Upper lobe of left lung (tissue), 6 donors: Measurements from ENCODE around the gene RANGRF. TPM values are rescaled to one million over a fixed set of nuclear protein-coding genes. Genes with fewer than 3 reads are reported as not detected.
"Not testable (repeated sequence)": the region's sequence is repeated elsewhere in the genome, so short reads cannot be mapped to it uniquely, and the experiment has no call there.

Source experiments
- ATAC-seq, 2 donors: fragments of 200-7000 bp; cut with Tn5 transposase; one replicate each; pipeline ENCODE4 v1.9.1; 2022; ENCODE audit warnings: mild to moderate bottlenecking in 2 of 2, moderate library complexity in 2 of 2; ENCODE audit not compliant: low FRiP score in 2 of 2
- DNase-seq, 2 donors: peaks; one replicate each; pipeline ENCODE4 v3.0.0-alpha.2; 2019 to 2020
- H3K27ac ChIP-seq, 4 donors: fragments of 200-600 bp; sonication (generic); one replicate each; pipeline ENCODE4 v1.5.1; 2016 to 2019
- H3K27me3 ChIP-seq, 4 donors: fragments of 200-600 bp; sonication (generic); one replicate each; pipeline ENCODE4 v1.5.1; 2017 to 2019
- H3K36me3 ChIP-seq, 4 donors: fragments of 200-600 bp; sonication (generic); one replicate each; pipeline ENCODE4 v1.5.1; 2016 to 2019
- H3K4me1 ChIP-seq, 4 donors: fragments of 200-600 bp; sonication (generic); one replicate each; pipeline ENCODE4 v1.5.1; 2018 to 2019
- H3K4me3 ChIP-seq, 4 donors: fragments of 200-600 bp; sonication (generic); one replicate each; pipeline ENCODE4 v1.5.1; 2017 to 2019; ENCODE audit warnings: mild to moderate bottlenecking in 2 of 4, moderate library complexity in 1 of 4
- H3K9me3 ChIP-seq, 4 donors: fragments of 200-600 bp; sonication (generic); one replicate each; pipeline ENCODE4 v1.5.1; 2018 to 2019
- CTCF ChIP-seq, 6 experiments: fragments of 450-650 bp in 4 of 6; fragments of 200-600 bp in 2 of 6; sonication (generic) in 2 of 6; IDR thresholded peaks; one replicate each; pipeline ENCODE4 v1.5.1; 2016 to 2019; ENCODE audit warnings: antibody characterized with exemption in 6 of 6
- EP300 ChIP-seq, 4 donors: sonication (generic); formaldehyde crosslinking; IDR thresholded peaks; one replicate each; pipeline ENCODE4 v1.5.1; 2017; ENCODE audit warnings: antibody characterized with exemption in 4 of 4, control low read depth in 2 of 4
- POLR2A ChIP-seq, 4 donors: fragments of 450-650 bp; IDR thresholded peaks; one replicate each; pipeline ENCODE4 v1.5.1; 2016 to 2017; ENCODE audit warnings: antibody characterized with exemption in 4 of 4, mild to moderate bottlenecking in 2 of 4
- POLR2AphosphoS5 ChIP-seq, 2 donors: sonication (generic); formaldehyde crosslinking; IDR thresholded peaks; one replicate each; pipeline ENCODE4 v1.5.1; 2017; ENCODE audit warnings: antibody characterized with exemption in 2 of 2
- WGBS, 2 donors: methylation state at CpG; one replicate each; pipeline ENCODE4 v1.1.5; 2017 to 2018; 5-methylcytosine and 5-hydroxymethylcytosine counted together
- total RNA-seq, 6 donors: library from RNA; depleted of rRNA in 4 of 6; stranded (reverse); fragments of >200 nt in 4 of 6; gene quantifications; one replicate each; pipeline versions ENCODE4 v1.1.0 to v1.2.1, GENCODE V29; 2016 to 2021
- donor health status: DM: no; HTN: no; CAD: no; lungs with moderate emphysema.
- donor health status: DM: no; HTN: yes; CAD: no; lungs with severe emphysema.

Gene RANGRF
- total RNA-seq, 6 donors from 2014 or later, result 19.9 to 32.4 (median 26.6) TPM

- Histone ChIP-seq H3K27me3 (no peaks in the 10 kb centered on the region), H3K27ac (peak overlapping the region; percentile 96 to 99 (median 98)), H3K4me1 (peaks cover 6 to 22% (median 15%) of the 10 kb centered on the region in 4 donors), H3K36me3 (peaks cover 0 to 17% (median 5%) of the 10 kb centered on the region in 4 donors), H3K4me3 (peak overlapping the region; percentile 61 to 90 (median 73)), H3K9me3 (no peaks in the 10 kb centered on the region)
- DNase-seq (no peak), ATAC-seq (no peak)
- TF ChIP-seq POLR2AphosphoS5 (IDR thresholded peaks at IDR 0.05), result no peak
- no peak for TF ChIP-seq EP300 (IDR thresholded peaks at IDR 0.05)
- no peak for TF ChIP-seq CTCF (IDR thresholded peaks at IDR 0.05)
- TF ChIP-seq POLR2A (IDR thresholded peaks at IDR 0.05), result no peak
- 10 to 14% methylated on average over 10 of the region's 10 CpGs for WGBS, 2 donors
Measured at GRCh38 chr17:8249621-8250500, 38.6 kb upstream of the RANGRF start.

GRCh38 chr17:8251411-8251810, 37.1 kb upstream of the RANGRF start:
- H3K9me3 ChIP-seq, H3K4me3 ChIP-seq, H3K27ac ChIP-seq, H3K27me3 ChIP-seq, DNase-seq, ATAC-seq: not testable (repeated sequence)
- WGBS, 2 donors, result 58 to 89% methylated on average over 2 of the region's 2 CpGs
- Histone ChIP-seq H3K36me3 (peaks cover 0 to 27% (median 11%) of the 10 kb centered on the region in 4 donors), H3K4me1 (peaks cover 6 to 22% (median 14%) of the 10 kb centered on the region in 4 donors)

- 62 to 81% methylated on average over 5 to 8 of the region's 8 CpGs for WGBS, 2 donors
- Histone ChIP-seq H3K4me1 (peaks cover 6 to 12% (median 8%) of the 10 kb centered on the region in 4 donors), H3K9me3 (no peaks in the 10 kb centered on the region), H3K27me3 (no peaks in the 10 kb centered on the region), H3K36me3 (peaks cover 0 to 48% (median 19%) of the 10 kb centered on the region in 4 donors), H3K4me3 (no peak overlapping the region), H3K27ac (no peak overlapping the region)
- peak in 1 of 2 donors; percentile 47 for ATAC-seq
- peak in 1 of 2 donors; percentile 25 for DNase-seq
- no peak for TF ChIP-seq POLR2A (IDR thresholded peaks at IDR 0.05)
- no peak for TF ChIP-seq EP300 (IDR thresholded peaks at IDR 0.05)
- no peak for TF ChIP-seq POLR2AphosphoS5 (IDR thresholded peaks at IDR 0.05)
- peak in 1 of 6 experiments; percentile 60 for TF ChIP-seq CTCF (IDR thresholded peaks at IDR 0.05)
Measured at GRCh38 chr17:8253801-8254200, 34.7 kb upstream of the RANGRF start.

GRCh38 chr17:8254881-8255280, 33.6 kb upstream of the RANGRF start:
- Histone ChIP-seq H3K36me3 (peaks cover 0 to 48% (median 19%) of the 10 kb centered on the region in 4 donors), H3K9me3 (no peaks in the 10 kb centered on the region), H3K27ac (no peak overlapping the region), H3K27me3 (no peaks in the 10 kb centered on the region), H3K4me1 (peaks cover under 1 to 5% (median 2%) of the 10 kb centered on the region in 4 donors), H3K4me3 (no peak overlapping the region)
- no peak for TF ChIP-seq CTCF (IDR thresholded peaks at IDR 0.05)
- no peak for TF ChIP-seq POLR2A (IDR thresholded peaks at IDR 0.05)
- TF ChIP-seq EP300 (IDR thresholded peaks at IDR 0.05), result no peak
- TF ChIP-seq POLR2AphosphoS5 (IDR thresholded peaks at IDR 0.05), result no peak
- ATAC-seq (no peak), DNase-seq (peak in 1 of 2 donors; percentile 65)
- WGBS, 2 donors, result 93 to 95% methylated on average over 11 of the region's 11 CpGs

- H3K4me1 ChIP-seq, result no peaks in the 10 kb centered on the region
- peaks cover 0 to 52% (median 21%) of the 10 kb centered on the region in 4 donors for H3K36me3 ChIP-seq
- WGBS, 2 donors, result 97 to 99% methylated on average over 6 to 9 of the region's 9 CpGs
- H3K27me3 ChIP-seq, result no peaks in the 10 kb centered on the region
- ATAC-seq, result no peak
- no peak overlapping the region for H3K27ac ChIP-seq
- H3K9me3 ChIP-seq, result no peaks in the 10 kb centered on the region
- TF ChIP-seq CTCF (IDR thresholded peaks at IDR 0.05) (no peak), POLR2AphosphoS5 (IDR thresholded peaks at IDR 0.05) (no peak), POLR2A (IDR thresholded peaks at IDR 0.05) (no peak), EP300 (IDR thresholded peaks at IDR 0.05) (no peak)
- H3K4me3 ChIP-seq, result no peak overlapping the region
- no peak for DNase-seq
Measured at GRCh38 chr17:8255499-8255898, 33.0 kb upstream of the RANGRF start.
